HG03280 (cell line): ENCODE data around the gene HDGFL2.
"Not testable (repeated sequence)": the region's sequence is repeated elsewhere in the genome, so short reads cannot be mapped to it uniquely, and the experiment has no call there.

Experiments used
- ATAC-seq: cut with Tn5 transposase; IDR thresholded peaks from one replicate; pipeline ENCODE4 v1.9.1; 2021; ENCODE audit warnings: mild to moderate bottlenecking, moderate library complexity; ENCODE audit not compliant: unreplicated experiment

The HDGFL2 gene

GRCh38 chr19:4511300-4512054, 39.4 kb downstream of the HDGFL2 start:
- ATAC-seq = no peak

GRCh38 chr19:4512070-4512469, 40.0 kb downstream of the HDGFL2 start:
- no peak for ATAC-seq

GRCh38 chr19:4513248-4513647, 41.2 kb downstream of the HDGFL2 start:
- ATAC-seq = no peak

- ATAC-seq = no peak
Measured at GRCh38 chr19:4515732-4516131, 43.6 kb downstream of the HDGFL2 start.

GRCh38 chr19:4516199-4516938, 44.3 kb downstream of the HDGFL2 start:
- ATAC-seq = no peak

- ATAC-seq = no peak
Measured at GRCh38 chr19:4516939-4517300, 44.8 kb downstream of the HDGFL2 start.

GRCh38 chr19:4517451-4518057, 45.5 kb downstream of the HDGFL2 start:
- no peak for ATAC-seq

- no peak for ATAC-seq
Measured at GRCh38 chr19:4518345-4519171, 46.5 kb downstream of the HDGFL2 start, which contains the start of gene PLIN4. PLIN4 (minus strand) TSS chr19:4518486; CDS start chr19:4518272, 214 bp downstream.

GRCh38 chr19:4519172-4519496, 47.0 kb downstream of the HDGFL2 start:
- no peak for ATAC-seq

- ATAC-seq = no peak
Measured at GRCh38 chr19:4519521-4520277, 47.6 kb downstream of the HDGFL2 start.

DNA sequence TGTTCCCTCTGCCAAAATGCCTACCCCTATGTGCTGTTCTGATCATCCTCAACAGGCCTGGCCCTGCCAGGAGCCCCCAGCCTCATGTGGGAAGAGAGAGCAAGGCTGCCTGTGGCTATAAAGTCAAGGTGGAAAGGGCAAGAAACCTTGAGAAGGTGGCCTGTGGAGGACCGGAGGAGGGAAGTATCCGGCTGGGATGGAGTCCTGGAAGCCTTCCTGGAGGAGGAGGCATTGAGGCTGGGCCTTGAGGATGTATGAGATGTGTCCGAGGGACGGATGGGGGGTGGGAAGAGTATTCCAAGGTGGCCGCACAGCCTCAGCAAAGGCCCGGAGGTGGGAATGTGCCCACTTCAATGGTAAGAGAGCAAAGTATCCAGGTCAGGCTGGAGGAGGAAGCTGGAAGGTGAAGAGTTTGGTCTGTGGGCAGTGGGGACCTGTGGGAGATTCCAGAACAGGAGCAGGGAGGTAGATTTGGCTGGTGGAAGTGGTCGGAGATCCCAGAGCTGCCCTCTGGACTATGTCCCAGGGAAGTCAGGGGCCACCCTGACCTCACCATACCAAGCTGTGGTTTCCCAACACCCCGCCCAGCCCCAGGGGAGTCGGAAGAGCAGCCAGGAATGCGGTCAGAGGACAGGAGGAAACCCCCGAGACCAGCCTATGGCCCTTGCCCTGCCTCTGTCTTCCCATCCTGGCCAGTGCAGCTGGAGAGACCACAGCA, 49.2 kb downstream of the HDGFL2 start:
- ATAC-seq = no peak

- no peak for ATAC-seq
Measured at GRCh38 chr19:4521888-4522242, 49.8 kb downstream of the HDGFL2 start.

- no peak for ATAC-seq
Measured at GRCh38 chr19:4522291-4523002, 50.4 kb downstream of the HDGFL2 start.

DNA sequence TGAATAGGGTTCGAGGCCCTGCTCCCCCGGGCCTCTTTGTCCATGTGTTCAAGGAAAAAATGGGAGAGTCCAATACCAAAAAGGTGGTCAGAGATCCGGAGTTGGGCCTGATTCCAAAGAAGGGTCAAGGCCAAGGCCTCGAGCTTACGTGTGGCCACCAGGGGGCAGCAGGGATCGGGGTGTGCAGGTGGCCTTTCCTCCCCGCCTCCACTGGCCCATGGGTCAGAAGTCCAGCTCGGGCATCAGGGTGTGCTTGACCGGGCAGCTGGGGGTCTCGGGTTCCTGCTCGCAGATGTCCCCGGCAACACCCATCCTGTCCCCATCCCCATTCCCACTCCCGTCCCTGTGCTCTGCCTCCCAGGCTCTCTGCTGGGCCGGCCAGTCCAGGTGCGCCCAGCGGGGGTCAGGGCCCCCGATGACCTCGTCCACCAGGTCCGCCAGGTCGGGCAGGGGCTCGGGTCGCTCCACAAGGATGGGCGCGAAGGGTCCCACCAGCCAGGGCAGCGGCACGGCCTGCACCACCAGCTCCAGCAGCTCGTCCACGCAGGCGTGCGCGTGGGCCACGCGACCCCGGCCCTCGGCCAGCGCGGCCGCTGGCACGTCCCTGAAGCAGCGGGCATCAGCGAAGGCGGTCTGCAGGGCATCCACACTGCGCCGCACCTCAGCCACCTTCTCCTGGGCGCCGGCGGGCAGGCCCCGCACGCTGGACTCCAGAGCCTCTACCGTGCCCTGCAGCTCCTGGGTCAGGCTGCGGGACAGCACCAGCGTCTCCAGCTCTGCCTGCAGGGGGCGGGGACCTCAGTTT, 51.4 kb downstream of the HDGFL2 start:
- ATAC-seq = no peak

DNA sequence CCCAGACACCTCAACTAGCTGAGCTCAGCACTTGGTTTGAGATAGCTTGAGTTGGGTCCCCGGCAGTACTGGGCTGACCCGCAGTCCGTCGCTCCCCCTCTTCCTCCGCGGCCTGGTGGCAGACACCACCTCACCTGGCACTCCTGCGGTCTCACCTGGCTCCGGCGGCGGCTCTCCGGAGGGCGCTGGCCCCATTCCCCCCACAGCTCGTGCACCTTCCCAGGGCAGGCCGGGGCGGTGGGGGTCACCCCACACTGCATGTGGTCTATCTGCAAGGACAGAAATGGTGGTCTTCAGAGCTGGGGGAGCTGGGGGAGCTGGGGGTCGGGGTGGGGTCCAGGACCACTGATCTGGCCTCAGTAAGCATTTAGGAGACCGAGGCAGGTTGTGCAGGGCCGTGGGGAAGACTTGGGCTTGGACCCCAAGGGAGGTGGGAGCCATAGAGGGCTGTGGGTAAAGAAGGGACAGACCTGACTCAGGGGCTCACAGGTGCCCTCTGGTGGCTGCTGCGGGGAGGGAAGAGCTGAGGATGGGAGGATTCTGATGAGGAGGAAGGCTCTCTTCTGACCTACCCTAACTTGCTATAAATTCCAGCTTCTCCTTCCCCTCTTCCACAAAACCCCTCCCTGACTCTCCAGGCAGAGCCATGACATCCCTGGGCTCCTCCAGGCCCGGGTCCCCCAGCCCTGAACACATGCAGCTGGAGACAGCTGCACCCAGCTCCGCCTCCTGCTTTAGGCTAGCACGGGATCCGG, 52.9 kb downstream of the HDGFL2 start:
- no peak for ATAC-seq

GRCh38 chr19:4525563-4526002, 53.5 kb downstream of the HDGFL2 start:
- no peak for ATAC-seq

DNA sequence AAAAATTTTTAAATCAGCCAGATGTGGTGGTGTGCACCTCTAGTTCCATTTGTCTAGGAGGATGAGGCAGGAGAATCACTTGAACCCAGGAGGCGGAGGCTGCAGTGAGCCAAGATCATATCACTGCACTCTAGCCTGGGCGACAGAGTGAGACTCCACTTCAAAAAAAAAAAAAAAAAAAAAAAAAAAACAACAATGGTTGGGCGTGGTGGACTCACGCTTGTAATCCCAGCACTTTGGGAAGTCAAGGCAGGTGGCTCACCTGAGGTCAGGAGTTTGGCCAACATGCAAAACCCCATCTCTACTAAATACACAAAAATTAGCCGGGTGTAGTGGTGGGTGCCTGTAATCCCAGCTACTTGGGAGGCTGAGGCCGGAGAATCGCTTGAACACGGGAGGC, 55.3 kb downstream of the HDGFL2 start:
- ATAC-seq = not testable (repeated sequence)

- no peak for ATAC-seq
Measured at GRCh38 chr19:4528843-4529242, 56.7 kb downstream of the HDGFL2 start.
